HL-60 (cell line): Measurements from ENCODE around the gene ARSJ.

Source experiments
- DNase-seq, 2 experiments: peaks; one replicate each; pipeline ENCODE4 v3.0.0-alpha.2; 2010 to 2020; ENCODE audit warnings: low read depth in 1 of 2, low spot score in 1 of 2
- H3K27ac ChIP-seq: fragments of 250-450 bp; sonication (Bioruptor Pico); replicated peaks from 2 replicates; pipeline ENCODE4 v1.5.1; 2020; ENCODE audit warnings: mild to moderate bottlenecking, moderate library complexity
- H3K27me3 ChIP-seq: fragments of 250-450 bp; sonication (Bioruptor Pico); 2 replicates; pipeline ENCODE4 v1.5.1; 2021; ENCODE audit warnings: mild to moderate bottlenecking, moderate library complexity; ENCODE audit not compliant: insufficient read depth, poor library complexity, severe bottlenecking
- H3K4me3 ChIP-seq: replicated peaks from 2 replicates; pipeline ENCODE4 v1.5.1; 2011; ENCODE audit warnings: mild to moderate bottlenecking, control low read depth, low read length; ENCODE audit not compliant: insufficient read depth
- CTCF ChIP-seq: IDR thresholded peaks from one replicate; pipeline ENCODE4 v1.5.1; 2011; ENCODE audit warnings: low read length, control low read depth, inconsistent platforms; ENCODE audit not compliant: insufficient read depth
- GABPA ChIP-seq: IDR thresholded peaks from 2 replicates; pipeline ENCODE4 v1.6.1; 2012; ENCODE audit warnings: low read depth
- POLR2AphosphoS5 ChIP-seq: IDR thresholded peaks from 2 replicates; pipeline ENCODE4 v1.6.1; 2012; ENCODE audit warnings: low read depth
- SPI1 ChIP-seq: IDR thresholded peaks from 2 replicates; pipeline ENCODE4 v1.6.1; 2012; ENCODE audit warnings: low read depth, mild to moderate bottlenecking, borderline replicate concordance
- TF ChIP-seq, protein P1 (sequence below): IDR thresholded peaks from 2 replicates; pipeline ENCODE4 v1.6.1; 2012; ENCODE audit warnings: low read depth; ENCODE audit not compliant: insufficient replicate concordance

The ARSJ gene

GRCh38 chr4:113974467-113974866 lies 5.0 kb downstream of the ARSJ start:
- TF ChIP-seq GABPA, result no peak
- TF ChIP-seq POLR2AphosphoS5, result no peak
- no peak for TF ChIP-seq CTCF
- Histone ChIP-seq H3K27me3 (peaks cover 8% of the 10 kb centered on the region), H3K4me3 (no peak overlapping the region), H3K27ac (no peak overlapping the region)
- DNase-seq, result no peak

GRCh38 chr4:113973345-113973744 lies 6.1 kb downstream of the ARSJ start:
- H3K27me3 ChIP-seq, result peaks cover 1% of the 10 kb centered on the region
- no peak for DNase-seq
- TF ChIP-seq GABPA, result no peak
- TF ChIP-seq SPI1, result no peak
- TF ChIP-seq POLR2AphosphoS5, result no peak
- TF ChIP-seq CTCF, result no peak
- TF ChIP-seq, protein P1, sequence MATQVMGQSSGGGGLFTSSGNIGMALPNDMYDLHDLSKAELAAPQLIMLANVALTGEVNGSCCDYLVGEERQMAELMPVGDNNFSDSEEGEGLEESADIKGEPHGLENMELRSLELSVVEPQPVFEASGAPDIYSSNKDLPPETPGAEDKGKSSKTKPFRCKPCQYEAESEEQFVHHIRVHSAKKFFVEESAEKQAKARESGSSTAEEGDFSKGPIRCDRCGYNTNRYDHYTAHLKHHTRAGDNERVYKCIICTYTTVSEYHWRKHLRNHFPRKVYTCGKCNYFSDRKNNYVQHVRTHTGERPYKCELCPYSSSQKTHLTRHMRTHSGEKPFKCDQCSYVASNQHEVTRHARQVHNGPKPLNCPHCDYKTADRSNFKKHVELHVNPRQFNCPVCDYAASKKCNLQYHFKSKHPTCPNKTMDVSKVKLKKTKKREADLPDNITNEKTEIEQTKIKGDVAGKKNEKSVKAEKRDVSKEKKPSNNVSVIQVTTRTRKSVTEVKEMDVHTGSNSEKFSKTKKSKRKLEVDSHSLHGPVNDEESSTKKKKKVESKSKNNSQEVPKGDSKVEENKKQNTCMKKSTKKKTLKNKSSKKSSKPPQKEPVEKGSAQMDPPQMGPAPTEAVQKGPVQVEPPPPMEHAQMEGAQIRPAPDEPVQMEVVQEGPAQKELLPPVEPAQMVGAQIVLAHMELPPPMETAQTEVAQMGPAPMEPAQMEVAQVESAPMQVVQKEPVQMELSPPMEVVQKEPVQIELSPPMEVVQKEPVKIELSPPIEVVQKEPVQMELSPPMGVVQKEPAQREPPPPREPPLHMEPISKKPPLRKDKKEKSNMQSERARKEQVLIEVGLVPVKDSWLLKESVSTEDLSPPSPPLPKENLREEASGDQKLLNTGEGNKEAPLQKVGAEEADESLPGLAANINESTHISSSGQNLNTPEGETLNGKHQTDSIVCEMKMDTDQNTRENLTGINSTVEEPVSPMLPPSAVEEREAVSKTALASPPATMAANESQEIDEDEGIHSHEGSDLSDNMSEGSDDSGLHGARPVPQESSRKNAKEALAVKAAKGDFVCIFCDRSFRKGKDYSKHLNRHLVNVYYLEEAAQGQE, result no peak
- H3K27ac ChIP-seq, result no peak overlapping the region
- H3K4me3 ChIP-seq, result no peak overlapping the region

DNA sequence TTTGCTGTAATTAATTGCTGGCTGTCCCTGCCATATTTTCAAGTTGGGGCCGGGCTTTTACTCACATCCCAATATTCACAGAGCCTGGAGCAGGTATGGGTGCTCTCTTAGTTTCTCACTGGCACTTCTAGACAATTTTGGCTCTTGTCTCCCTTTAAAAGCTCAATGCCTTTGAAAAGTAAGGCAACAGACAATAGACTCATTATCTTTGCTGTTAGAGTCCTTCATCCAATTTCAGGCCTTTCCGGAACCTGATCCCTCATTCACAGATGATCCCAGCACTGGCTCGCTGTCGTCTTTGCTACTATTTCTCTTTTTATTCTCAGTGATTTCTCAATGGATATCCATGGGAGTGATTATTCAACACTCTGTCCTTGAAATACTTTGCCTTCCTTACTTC lies 6.7 kb downstream of the ARSJ start:
- Histone ChIP-seq H3K4me3 (no peak overlapping the region), H3K27ac (no peak overlapping the region), H3K27me3 (no peaks in the 10 kb centered on the region)
- DNase-seq, result no peak
- TF ChIP-seq POLR2AphosphoS5 (no peak), SPI1 (no peak), GABPA (no peak), CTCF (no peak)
- TF ChIP-seq, protein P1, result no peak

- Histone ChIP-seq H3K27me3 (no peaks in the 10 kb centered on the region), H3K27ac (no peak overlapping the region), H3K4me3 (no peak overlapping the region)
- no peak for DNase-seq
- no peak for TF ChIP-seq SPI1
- TF ChIP-seq CTCF, result no peak
- TF ChIP-seq, protein P1, result no peak
- no peak for TF ChIP-seq GABPA
These were observed 7.6 kb downstream of the ARSJ start for GRCh38 chr4:113971706-113972360.
